Suprapubic skin (tissue), 4 donors: ENCODE data around the gene VIPAS39. TPM values are rescaled to one million over a fixed set of nuclear protein-coding genes. Genes with fewer than 3 reads are reported as not detected.

Source experiments
- DNase-seq, 2 donors: peaks; one replicate each; pipeline ENCODE4 v3.0.0-alpha.2; 2019; ENCODE audit warnings: low spot score in 2 of 2
- H3K27ac ChIP-seq: fragments of 200-600 bp; sonication (generic); one replicate; pipeline ENCODE4 v1.5.1; 2019
- H3K27me3 ChIP-seq: fragments of 200-600 bp; sonication (generic); one replicate; pipeline ENCODE4 v1.5.1; 2019
- H3K36me3 ChIP-seq: fragments of 200-600 bp; sonication (generic); one replicate; pipeline ENCODE4 v1.5.1; 2019
- H3K4me1 ChIP-seq: fragments of 200-600 bp; sonication (generic); one replicate; pipeline ENCODE4 v1.5.1; 2019
- H3K4me3 ChIP-seq: fragments of 200-600 bp; sonication (generic); one replicate; pipeline ENCODE4 v1.5.1; 2019; ENCODE audit warnings: mild to moderate bottlenecking
- H3K9me3 ChIP-seq: fragments of 200-600 bp; sonication (generic); one replicate; pipeline ENCODE4 v1.5.1; 2019
- CTCF ChIP-seq, 2 donors: fragments of 200-600 bp in 1 of 2; fragments of 450-650 bp in 1 of 2; sonication (generic) in 1 of 2; IDR thresholded peaks; one replicate each; pipeline ENCODE4 v1.5.1; 2016 to 2019; ENCODE audit warnings: antibody characterized with exemption in 2 of 2, mild to moderate bottlenecking in 1 of 2, moderate library complexity in 1 of 2
- EP300 ChIP-seq: sonication (generic); formaldehyde crosslinking; IDR thresholded peaks from one replicate; pipeline ENCODE4 v1.6.1; 2017; ENCODE audit warnings: antibody characterized with exemption
- POLR2A ChIP-seq, 2 donors: fragments of 450-650 bp; IDR thresholded peaks; one replicate each; pipeline ENCODE4 v1.6.1; 2017; ENCODE audit warnings: antibody characterized with exemption in 2 of 2, mild to moderate bottlenecking in 2 of 2, moderate library complexity in 2 of 2
- POLR2AphosphoS5 ChIP-seq, 3 donors: sonication (generic); formaldehyde crosslinking; IDR thresholded peaks; one replicate each; pipeline ENCODE4 v1.6.1; 2017; ENCODE audit warnings: antibody characterized with exemption in 3 of 3
- WGBS: methylation state at CpG from one replicate; pipeline ENCODE4 v1.1.5; 2018; 5-methylcytosine and 5-hydroxymethylcytosine counted together
- total RNA-seq, 4 donors: library from RNA; depleted of rRNA; stranded (reverse); fragments of >200 nt; gene quantifications; one replicate each; pipeline ENCODE4 v1.1.0, GENCODE V29; 2016

VIPAS39 gene
- total RNA-seq, 4 donors from 2014 or later: 11.7 to 21.6 (median 16.9) TPM

GRCh38 chr14:77409131-77409533, 48.3 kb downstream of the VIPAS39 start:
- DNase-seq: no peak
- Histone ChIP-seq H3K4me1 (no peaks in the 10 kb centered on the region), H3K27ac (no peak overlapping the region), H3K27me3 (no peaks in the 10 kb centered on the region), H3K36me3 (no peaks in the 10 kb centered on the region), H3K4me3 (no peak overlapping the region), H3K9me3 (no peaks in the 10 kb centered on the region)
- 64% methylated on average over 3 of the region's 3 CpGs for WGBS
- TF ChIP-seq CTCF (IDR thresholded peaks at IDR 0.05): no peak
- TF ChIP-seq EP300: no peak
- no peak for TF ChIP-seq POLR2A (IDR thresholded peaks at IDR 0.05)
- TF ChIP-seq POLR2AphosphoS5 (IDR thresholded peaks at IDR 0.05): no peak

- H3K36me3 ChIP-seq: no peaks in the 10 kb centered on the region
- H3K27me3 ChIP-seq: no peaks in the 10 kb centered on the region
- no peak for DNase-seq
- TF ChIP-seq EP300 (no peak), CTCF (IDR thresholded peaks at IDR 0.05) (no peak), POLR2A (IDR thresholded peaks at IDR 0.05) (no peak), POLR2AphosphoS5 (IDR thresholded peaks at IDR 0.05) (no peak)
- no peaks in the 10 kb centered on the region for H3K9me3 ChIP-seq
- no peak overlapping the region for H3K27ac ChIP-seq
- no peak overlapping the region for H3K4me3 ChIP-seq
- 76% methylated on average over 2 of the region's 2 CpGs for WGBS
- H3K4me1 ChIP-seq: no peaks in the 10 kb centered on the region
Measured at GRCh38 chr14:77407158-77407557, 50.2 kb downstream of the VIPAS39 start.

- no peaks in the 10 kb centered on the region for H3K27me3 ChIP-seq
- H3K4me3 ChIP-seq: no peak overlapping the region
- H3K4me1 ChIP-seq: no peaks in the 10 kb centered on the region
- no peak for DNase-seq
- H3K36me3 ChIP-seq: no peaks in the 10 kb centered on the region
- no peaks in the 10 kb centered on the region for H3K9me3 ChIP-seq
- H3K27ac ChIP-seq: no peak overlapping the region
- 74% methylated on average over 6 of the region's 6 CpGs for WGBS
- TF ChIP-seq CTCF (IDR thresholded peaks at IDR 0.05) (no peak), POLR2A (IDR thresholded peaks at IDR 0.05) (no peak), POLR2AphosphoS5 (IDR thresholded peaks at IDR 0.05) (no peak), EP300 (no peak)
Measured at GRCh38 chr14:77406718-77407117, 50.7 kb downstream of the VIPAS39 start.

- H3K27ac ChIP-seq: no peak overlapping the region
- no peaks in the 10 kb centered on the region for H3K27me3 ChIP-seq
- H3K4me3 ChIP-seq: no peak overlapping the region
- no peaks in the 10 kb centered on the region for H3K36me3 ChIP-seq
- no peaks in the 10 kb centered on the region for H3K9me3 ChIP-seq
- no peak for TF ChIP-seq POLR2A (IDR thresholded peaks at IDR 0.05)
- TF ChIP-seq CTCF (IDR thresholded peaks at IDR 0.05): no peak
- no peaks in the 10 kb centered on the region for H3K4me1 ChIP-seq
- 77% methylated on average over 3 of the region's 3 CpGs for WGBS
- no peak for DNase-seq
Measured at GRCh38 chr14:77406086-77406485, 51.3 kb downstream of the VIPAS39 start.

- WGBS: 87% methylated on average over 3 of the region's 3 CpGs
- Histone ChIP-seq H3K9me3 (no peaks in the 10 kb centered on the region), H3K4me1 (no peaks in the 10 kb centered on the region), H3K27me3 (no peaks in the 10 kb centered on the region), H3K4me3 (no peak overlapping the region), H3K27ac (no peak overlapping the region), H3K36me3 (no peaks in the 10 kb centered on the region)
- no peak for DNase-seq
- no peak for TF ChIP-seq POLR2AphosphoS5 (IDR thresholded peaks at IDR 0.05)
- TF ChIP-seq EP300: no peak
- no peak for TF ChIP-seq CTCF (IDR thresholded peaks at IDR 0.05)
- TF ChIP-seq POLR2A (IDR thresholded peaks at IDR 0.05): no peak
Measured at GRCh38 chr14:77403768-77404167, 53.6 kb downstream of the VIPAS39 start.
